Measurements from ENCODE around the gene ATRAID.

GRCh38 chr2:27249891-27250651, 38.2 kb downstream of the ATRAID start:
- TF ChIP-seq CTCF (IDR thresholded peaks at IDR 0.05) (peak in 5 of 6 experiments; percentile 16 to 59 (median 53)), POLR2A (IDR thresholded peaks at IDR 0.05) (no peak)
